HepG2 (cell line): Measurements from ENCODE around the gene CTNNA2. TPM values are rescaled to one million over a fixed set of nuclear protein-coding genes. Genes with fewer than 3 reads are reported as not detected.

Source experiments
- ATAC-seq: fragments of 200-7000 bp; cut with Tn5 transposase; 3 replicates; pipeline ENCODE4 v1.9.1; 2020; ENCODE audit warnings: mild to moderate bottlenecking, moderate library complexity
- BruUV-seq: library from RNA; stranded (reverse); fragments of 400-500 nt; replicated peaks from 2 replicates; lab custom pipeline; 2021; lab: Mats Ljungman, UMichigan
- CTCF ChIA-PET: fragments of 300-600 bp; formaldehyde crosslinking; extraction: SDS; loops from one replicate; lab custom pipeline; 2021; ENCODE audit warnings: low total read pairs, inconsistent platforms, low intra/inter-chr PET ratio; lab: Yijun Ruan, JAX
- POLR2A ChIA-PET: fragments of 350-600 bp; sonication (Branson Sonifier 250); formaldehyde crosslinking; loops from one replicate; lab custom pipeline; 2020; ENCODE audit warnings: antibody characterized with exemption, inconsistent platforms; lab: Yijun Ruan, JAX
- DNase-seq: peaks from one replicate; pipeline ENCODE4 v3.0.0-alpha.2; 2015; ENCODE audit warnings: low spot score
- FAIRE-seq: peaks from 3 replicates; lab custom pipeline; 2011; peaks lifted over from hg19 to GRCh38; lab: Jason Lieb, UNC
- H2AFZ ChIP-seq: one replicate; pipeline ENCODE4 v1.6.1; 2011; ENCODE audit warnings: low read length, inconsistent platforms
- H3K27ac ChIP-seq: fragments of 300-600 bp; 3 replicates; pipeline ENCODE4 v1.8.0; 2011; ENCODE audit warnings: mixed run types, mild to moderate bottlenecking, mixed read lengths, low read length, inconsistent platforms; ENCODE audit not compliant: insufficient read depth; ENCODE audit errors: extremely low read length
- H3K27me3 ChIP-seq, 2 experiments: fragments of 200-600 bp in 1 of 2; 2 replicates in 1 of 2; 3 replicates in 1 of 2; pipeline versions ENCODE4 v1.6.0 to v1.8.0; 2011; ENCODE audit warnings: low read length in 2 of 2, mild to moderate bottlenecking in 2 of 2, moderate library complexity in 2 of 2, inconsistent platforms in 1 of 2; ENCODE audit not compliant: insufficient read depth in 2 of 2, control insufficient read depth in 1 of 2
- H3K36me3 ChIP-seq, 2 experiments: fragments of 200-600 bp in 1 of 2; replicated peaks in 1 of 2; 2 replicates in 1 of 2; 3 replicates in 1 of 2; pipeline versions ENCODE4 v1.5.1 to v1.8.0; 2011; ENCODE audit warnings: low read length in 2 of 2, inconsistent platforms in 1 of 2; ENCODE audit not compliant: insufficient read depth in 2 of 2, control insufficient read depth in 1 of 2
- H3K4me1 ChIP-seq: 2 replicates; pipeline ENCODE4 v1.5.1; 2012; ENCODE audit warnings: low read length, inconsistent platforms; ENCODE audit not compliant: insufficient read depth
- H3K4me2 ChIP-seq: 2 replicates; pipeline ENCODE4 v1.6.0; 2011; ENCODE audit warnings: low read depth, low read length, inconsistent platforms
- H3K4me3 ChIP-seq, 3 experiments: fragments of 200-600 bp in 1 of 3; sonication (generic), shearing (Covaris generic) in 1 of 3; replicated peaks in 1 of 3; 2 replicates each; pipeline ENCODE4 v1.5.1; 2011 to 2016; ENCODE audit warnings: low read length in 3 of 3, inconsistent platforms in 2 of 3, low read depth in 2 of 3, mild to moderate bottlenecking in 2 of 3, control low read depth in 1 of 3, mixed read lengths in 1 of 3; ENCODE audit not compliant: insufficient read depth in 1 of 3
- H3K79me2 ChIP-seq: one replicate; pipeline ENCODE4 v1.6.1; 2011; ENCODE audit warnings: low read length, inconsistent platforms; ENCODE audit not compliant: insufficient read depth
- H3K9ac ChIP-seq: 2 replicates; pipeline ENCODE4 v1.6.0; 2011; ENCODE audit warnings: mild to moderate bottlenecking, low read depth, low read length, inconsistent platforms; ENCODE audit not compliant: insufficient read depth
- H3K9me3 ChIP-seq: 2 replicates; pipeline ENCODE4 v1.5.1; 2012; ENCODE audit warnings: mild to moderate bottlenecking, low read length
- H4K20me1 ChIP-seq: 2 replicates; pipeline ENCODE4 v1.6.0; 2011; ENCODE audit warnings: inconsistent platforms, mild to moderate bottlenecking, low read length, moderate library complexity; ENCODE audit not compliant: insufficient read depth
- ARNT2 ChIP-seq: sonication (generic); formaldehyde crosslinking; IDR thresholded peaks from 2 replicates; pipeline ENCODE4 v1.8.0; 2022; ENCODE audit warnings: mild to moderate bottlenecking, low read depth, missing genetic modification reagents, moderate library complexity
- BHLHE40 ChIP-seq: IDR thresholded peaks from 2 replicates; pipeline ENCODE4 v1.6.1; 2011; ENCODE audit warnings: low read length, improper control_type of control experiment
- BRCA1 ChIP-seq: sonication (generic); formaldehyde crosslinking; IDR thresholded peaks from 2 replicates; pipeline ENCODE4 v1.4.0; 2020; ENCODE audit warnings: missing genetic modification reagents
- CEBPB ChIP-seq: IDR thresholded peaks from 2 replicates; pipeline ENCODE4 v1.6.1; 2011; ENCODE audit warnings: low read depth, low read length, improper control_type of control experiment, borderline replicate concordance
- FIP1L1 ChIP-seq: fragments of 200-400 bp; formaldehyde crosslinking; IDR thresholded peaks from 2 replicates; pipeline ENCODE4 v1.6.1; 2018; ENCODE audit warnings: low read depth, mild to moderate bottlenecking, low read length, moderate library complexity, borderline replicate concordance; ENCODE audit not compliant: insufficient read depth
- GTF3A ChIP-seq: sonication (generic); formaldehyde crosslinking; conservative IDR thresholded peaks from 2 replicates; pipeline ENCODE4 v1.4.0; 2020; ENCODE audit warnings: mild to moderate bottlenecking, missing genetic modification reagents
- POLR2AphosphoS2 ChIP-seq: IDR thresholded peaks from 2 replicates; pipeline ENCODE4 v1.6.1; 2011; ENCODE audit warnings: low read depth, low read length, improper control_type of control experiment
- SIX1 ChIP-seq: sonication (generic); formaldehyde crosslinking; IDR thresholded peaks from 2 replicates; pipeline ENCODE4 v1.4.0; 2020; ENCODE audit warnings: missing genetic modification reagents, borderline replicate concordance
- TEAD3 ChIP-seq: optimal IDR thresholded peaks from 2 replicates; pipeline ENCODE3; 2016; ENCODE audit warnings: borderline replicate concordance
- ZNF235 ChIP-seq: sonication (generic); formaldehyde crosslinking; IDR thresholded peaks from 2 replicates; pipeline ENCODE4 v1.8.1; 2023; ENCODE audit warnings: mild to moderate bottlenecking, missing genetic modification reagents, borderline replicate concordance
- ZNF350 ChIP-seq: sonication (generic); formaldehyde crosslinking; IDR thresholded peaks from 2 replicates; pipeline ENCODE4 v1.4.0; 2020; ENCODE audit warnings: mild to moderate bottlenecking, low read depth, missing genetic modification reagents, borderline replicate concordance
- ZNF766 ChIP-seq: sonication (generic); formaldehyde crosslinking; IDR thresholded peaks from 2 replicates; pipeline ENCODE4 v1.5.0; 2020; ENCODE audit warnings: missing genetic modification reagents, borderline replicate concordance
- WGBS: methylation state at CpG from one replicate; pipeline ENCODE4 v1.1.6; 2017; ENCODE audit warnings: low lambda C conversion rate; 5-methylcytosine and 5-hydroxymethylcytosine counted together
- in situ Hi-C: cut with HindIII; loops from 2 replicates; pipeline ENCODE4 v1.10.0; 2017; ENCODE audit warnings: low pct_unique_long_range_greater_than_20kb; ENCODE audit not compliant: extremely low pct_ligation_motif_present
- intact Hi-C: fragments of 100-400 bp; cut with micrococcal nuclease; formaldehyde crosslinking; loops from one replicate; pipeline ENCODE4 v1.10.0; 2022; ENCODE audit not compliant: unreplicated experiment
- polyA plus RNA-seq, 8 experiments: library from polyadenylated mRNA; depleted of rRNA in 3 of 8; stranded (reverse) in 7 of 8; unstranded in 1 of 8; fragments of >200 nt; fragmentation: Illumina TruSeq in 4 of 8; extraction: Trizol in 4 of 8; gene quantifications; 2 replicates each; pipeline versions ENCODE4 v1.2.1 to v1.2.3, GENCODE V29; 2011 to 2016; ENCODE audit warnings: low read depth in 4 of 8, missing spikeins in 1 of 8, mixed read lengths in 1 of 8; ENCODE audit not compliant: insufficient read depth in 1 of 8
- total RNA-seq, 5 experiments: library from RNA; depleted of rRNA; stranded (reverse); fragments of >200 nt; fragmentation: Illumina TruSeq; extraction: Trizol; gene quantifications; 2 replicates each; pipeline ENCODE4 v1.2.3, GENCODE V29; 2016; ENCODE audit warnings: low read depth in 1 of 5

Gene CTNNA2
- total and polyA plus RNA-seq, 2 of the 13 experiments (the other 11 are each of a cell fraction or from before 2014, with no cell fraction given) = not detected

- no TSS peak for BruUV-seq
- in situ Hi-C loops = no loop called here
- intact Hi-C loops = no loop called here
- FAIRE-seq (no peak), ATAC-seq (no peak), DNase-seq (no peak)
- no peak overlapping the region for H3K4me3 ChIP-seq
- no peak overlapping the region for H2AFZ ChIP-seq
- H3K9me3 ChIP-seq = no peaks in the 10 kb centered on the region
- H3K36me3 ChIP-seq = no peaks in the 10 kb centered on the region
- POLR2A ChIA-PET = no interaction called here
- H3K9ac ChIP-seq = no peak overlapping the region
- CTCF ChIA-PET = no interaction called here
- H3K27me3 ChIP-seq = no peaks in the 10 kb centered on the region
- H3K79me2 ChIP-seq = no peaks in the 10 kb centered on the region
- no peaks in the 10 kb centered on the region for H3K4me1 ChIP-seq
- no peaks in the 10 kb centered on the region for H4K20me1 ChIP-seq
- TF ChIP-seq CEBPB = 0 out of 2 replicates have a peak, but pooled peaks have one; percentile 51
- no peak for TF ChIP-seq BRCA1
- no peak overlapping the region for H3K4me2 ChIP-seq
- H3K27ac ChIP-seq = no peak overlapping the region
These were observed 638.4 kb downstream of the CTNNA2 start for GRCh38 chr2:80151248-80151647.

GRCh38 chr2:80151651-80152050 is 638.8 kb downstream of the CTNNA2 start:
- BruUV-seq = no TSS peak
- ChIA-PET POLR2A (no interaction called here), CTCF (no interaction called here)
- 7% methylated on average over 3 of the region's 3 CpGs for WGBS
- no peaks in the 10 kb centered on the region for H3K27me3 ChIP-seq
- intact Hi-C loops (no loop called here), in situ Hi-C loops (no loop called here)
- no peaks in the 10 kb centered on the region for H3K36me3 ChIP-seq
- no peak overlapping the region for H3K4me3 ChIP-seq
- no peaks in the 10 kb centered on the region for H3K4me1 ChIP-seq
- no peak for TF ChIP-seq SIX1 (CRISPR knock-in tag)
- no peak for TF ChIP-seq TEAD3 (CRISPR knock-in tag)
- TF ChIP-seq ZNF350 (CRISPR knock-in tag) = no peak
- no peak for TF ChIP-seq ARNT2 (CRISPR knock-in tag)
- TF ChIP-seq BHLHE40 = no peak
- no peak for TF ChIP-seq FIP1L1
- TF ChIP-seq ZNF766 (CRISPR knock-in tag) = no peak
- TF ChIP-seq GTF3A (CRISPR knock-in tag) = no peak
- TF ChIP-seq POLR2AphosphoS2 = no peak
- no peak for TF ChIP-seq ZNF235 (CRISPR knock-in tag)
- no peak overlapping the region for H2AFZ ChIP-seq
- H3K9ac ChIP-seq = no peak overlapping the region
- no peaks in the 10 kb centered on the region for H4K20me1 ChIP-seq
- H3K27ac ChIP-seq = no peak overlapping the region
- FAIRE-seq (no peak), ATAC-seq (no peak), DNase-seq (no peak)
- H3K4me2 ChIP-seq = no peak overlapping the region
- H3K9me3 ChIP-seq = no peaks in the 10 kb centered on the region
- H3K79me2 ChIP-seq = no peaks in the 10 kb centered on the region
